HepG2 (cell line): Measurements from ENCODE around the gene COPZ1. TPM values are rescaled to one million over a fixed set of nuclear protein-coding genes. Genes with fewer than 3 reads are reported as not detected.

Experiments
- CEBPZ ChIP-seq: IDR thresholded peaks from 2 replicates; pipeline ENCODE4 v1.6.1; 2012; ENCODE audit warnings: low read length, improper control_type of control experiment
- CENPBD1 ChIP-seq: sonication (generic); formaldehyde crosslinking; IDR thresholded peaks from 2 replicates; pipeline ENCODE4 v1.8.0; 2022; ENCODE audit warnings: missing genetic modification reagents, low read depth, mild to moderate bottlenecking, borderline replicate concordance
- GATAD2A ChIP-seq: IDR thresholded peaks from 2 replicates; pipeline ENCODE4 v1.6.1; 2016
- MAX ChIP-seq: IDR thresholded peaks from 2 replicates; pipeline ENCODE4 v1.6.1; 2012; ENCODE audit warnings: inconsistent platforms
- MTF2 ChIP-seq: sonication (generic); formaldehyde crosslinking; IDR thresholded peaks from 2 replicates; pipeline ENCODE4 v1.5.0; 2020; ENCODE audit warnings: missing genetic modification reagents, borderline replicate concordance
- PRPF4 ChIP-seq: fragments of 200-400 bp; formaldehyde crosslinking; IDR thresholded peaks from 2 replicates; pipeline ENCODE4 v1.6.1; 2016; ENCODE audit warnings: low read length, low read depth; ENCODE audit not compliant: poor library complexity, severe bottlenecking
- RAD21 ChIP-seq: fragments of 450-650 bp; formaldehyde crosslinking; IDR thresholded peaks from 2 replicates; pipeline ENCODE4 v1.5.0; 2020; ENCODE audit warnings: mild to moderate bottlenecking
- TEF ChIP-seq: sonication (generic); formaldehyde crosslinking; IDR thresholded peaks from 2 replicates; pipeline ENCODE4 v1.5.0; 2020; ENCODE audit warnings: missing genetic modification reagents
- ZNF572 ChIP-seq: sonication (generic); formaldehyde crosslinking; IDR thresholded peaks from 2 replicates; pipeline ENCODE4 v1.5.1; 2020; ENCODE audit warnings: mild to moderate bottlenecking, missing genetic modification reagents
- ZNF574 ChIP-seq: sonication (generic); formaldehyde crosslinking; IDR thresholded peaks from 2 replicates; pipeline ENCODE4 v1.4.0; 2020; ENCODE audit warnings: missing genetic modification reagents
- ZNF577 ChIP-seq: sonication (generic); formaldehyde crosslinking; IDR thresholded peaks from 2 replicates; pipeline ENCODE4 v1.4.0; 2020; ENCODE audit warnings: mild to moderate bottlenecking, low read depth, missing genetic modification reagents, borderline replicate concordance
- ZNF614 ChIP-seq: IDR thresholded peaks from 2 replicates; pipeline ENCODE4 v1.6.1; 2018; ENCODE audit warnings: missing biosample characterization, missing genetic modification reagents, inconsistent platforms, borderline replicate concordance
- ZNF646 ChIP-seq: sonication (generic); formaldehyde crosslinking; IDR thresholded peaks from 2 replicates; pipeline ENCODE4 v1.9.0; 2021; ENCODE audit warnings: mild to moderate bottlenecking, missing genetic modification reagents
- ZNF678 ChIP-seq: sonication (generic); formaldehyde crosslinking; IDR thresholded peaks from 2 replicates; pipeline ENCODE4 v1.4.0; 2020; ENCODE audit warnings: mild to moderate bottlenecking, missing genetic modification reagents
- polyA plus RNA-seq, 8 experiments: library from polyadenylated mRNA; depleted of rRNA in 3 of 8; stranded (reverse) in 7 of 8; unstranded in 1 of 8; fragments of >200 nt; fragmentation: Illumina TruSeq in 4 of 8; extraction: Trizol in 4 of 8; gene quantifications; 2 replicates each; pipeline versions ENCODE4 v1.2.1 to v1.2.3, GENCODE V29; 2011 to 2016; ENCODE audit warnings: low read depth in 4 of 8, missing spikeins in 1 of 8, mixed read lengths in 1 of 8; ENCODE audit not compliant: insufficient read depth in 1 of 8
- total RNA-seq, 5 experiments: library from RNA; depleted of rRNA; stranded (reverse); fragments of >200 nt; fragmentation: Illumina TruSeq; extraction: Trizol; gene quantifications; 2 replicates each; pipeline ENCODE4 v1.2.3, GENCODE V29; 2016; ENCODE audit warnings: low read depth in 1 of 5

The COPZ1 gene
- total and polyA plus RNA-seq, 2 of the 13 experiments (the other 11 are each of a cell fraction or from before 2014, with no cell fraction given) = 125 to 184 TPM

GRCh38 chr12:54379398-54380201 is 54.7 kb downstream of the COPZ1 start (continued):
- peak; percentile 60 for TF ChIP-seq ZNF574 (CRISPR knock-in tag)
- TF ChIP-seq GATAD2A (CRISPR knock-in tag) = peak; percentile 65
- TF ChIP-seq ZNF572 (CRISPR knock-in tag) = peak; percentile 71; the same call in 1 of the 2 replicates
- TF ChIP-seq CEBPZ = no peak
- TF ChIP-seq ZNF577 (CRISPR knock-in tag) = no peak
- TF ChIP-seq MTF2 (CRISPR knock-in tag) = 0 out of 2 replicates have a peak, but pooled peaks have one; percentile 21
- peak; percentile 70; the same call in 1 of the 2 replicates for TF ChIP-seq MAX
- no peak for TF ChIP-seq ZNF614
- no peak for TF ChIP-seq TEF (CRISPR knock-in tag)
- peak; percentile 89 for TF ChIP-seq RAD21 (CRISPR knock-in tag)
- TF ChIP-seq ZNF678 (CRISPR knock-in tag) = no peak
- TF ChIP-seq PRPF4 = no peak
- no peak for TF ChIP-seq CENPBD1
- no peak for TF ChIP-seq ZNF646 (CRISPR knock-in tag)
